ENCODE results near the gene LRRC25. TPM values are rescaled to one million over a fixed set of nuclear protein-coding genes. Genes with fewer than 3 reads are reported as not detected.

LRRC25 gene
- total RNA-seq, 1 donor from 2014 or later: not detected

GRCh38 chr19:18424890-18425514 lies 27.6 kb upstream of the LRRC25 start:
- no peak for DNase-seq (ENCODE audit: low read depth in 2 of 2)

DNA sequence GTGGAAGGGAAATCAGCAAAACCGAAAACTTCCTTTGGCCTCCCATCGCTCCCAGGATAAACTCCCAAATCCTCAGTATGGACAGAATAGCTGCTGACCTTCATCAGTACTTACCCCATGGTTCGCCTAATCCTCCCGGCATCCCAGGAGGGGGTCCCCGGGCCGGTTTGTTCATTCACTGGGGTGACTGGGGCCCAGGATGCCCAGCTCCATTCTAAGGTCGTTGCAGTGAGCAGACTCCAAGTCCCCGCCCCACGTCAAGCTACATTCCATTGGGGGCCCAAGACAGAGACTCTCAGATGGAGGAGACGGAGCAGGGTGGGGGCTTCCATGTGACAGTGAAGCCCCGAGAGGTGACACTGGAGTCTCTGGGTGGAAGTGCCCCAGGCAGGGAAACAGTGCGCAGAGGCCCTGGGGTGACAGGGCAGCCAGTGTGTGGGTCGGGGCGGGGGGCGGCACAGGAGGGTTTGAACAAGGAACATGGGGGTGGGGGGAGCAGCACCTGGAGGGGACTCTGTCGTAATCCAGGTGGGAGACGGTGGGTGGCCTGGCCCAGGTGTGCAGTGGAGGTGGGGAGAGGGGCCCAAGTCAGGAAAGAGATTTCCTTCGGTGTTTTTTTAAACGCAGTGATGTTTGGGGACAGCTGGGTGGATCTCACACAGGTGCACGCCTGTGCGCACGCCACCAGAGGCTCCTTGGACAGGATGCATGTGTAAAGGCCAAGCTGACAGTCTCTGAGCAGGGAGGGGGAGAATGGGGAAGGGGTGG lies 26.9 kb upstream of the LRRC25 start:
- DNase-seq (ENCODE audit: low read depth in 2 of 2): no peak

DNA sequence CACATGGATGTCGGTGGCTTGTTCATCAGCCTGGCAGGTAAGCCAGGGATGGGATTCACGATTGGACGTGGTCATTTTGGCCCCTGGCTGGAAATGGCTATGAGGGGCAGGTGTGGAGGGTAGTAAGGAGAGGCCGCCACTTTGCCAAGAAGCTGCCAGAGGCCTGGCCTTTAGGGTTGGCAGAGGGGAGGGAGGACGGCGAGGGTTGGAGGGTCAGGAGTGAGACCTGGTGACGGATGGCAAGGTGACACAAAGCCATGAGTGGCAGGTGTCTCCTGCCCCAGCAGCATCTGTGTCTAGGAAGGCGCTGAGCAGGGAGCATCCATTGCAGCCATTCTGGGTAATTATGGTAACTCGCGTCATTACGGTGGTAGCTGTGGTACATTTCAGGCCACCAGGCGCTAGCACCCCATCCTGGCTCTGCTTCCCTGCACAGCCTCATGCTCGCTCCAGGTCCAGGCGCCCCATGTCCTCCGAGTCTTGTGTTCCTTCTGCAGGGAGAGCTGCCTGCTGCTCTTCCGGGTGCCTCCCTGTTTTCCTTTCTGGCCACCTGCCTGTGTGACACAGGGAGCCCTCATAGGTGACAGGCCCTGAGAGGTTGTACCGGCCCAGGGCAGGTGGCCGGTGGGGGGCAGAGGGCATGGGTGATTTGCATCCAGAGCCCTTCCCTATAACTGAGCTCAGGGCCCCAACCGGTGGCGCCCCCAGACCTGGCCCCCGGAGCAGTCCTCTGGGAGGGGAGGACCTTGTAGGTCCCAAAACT lies 26.0 kb upstream of the LRRC25 start:
- no peak for DNase-seq (ENCODE audit: low read depth in 2 of 2)

DNA sequence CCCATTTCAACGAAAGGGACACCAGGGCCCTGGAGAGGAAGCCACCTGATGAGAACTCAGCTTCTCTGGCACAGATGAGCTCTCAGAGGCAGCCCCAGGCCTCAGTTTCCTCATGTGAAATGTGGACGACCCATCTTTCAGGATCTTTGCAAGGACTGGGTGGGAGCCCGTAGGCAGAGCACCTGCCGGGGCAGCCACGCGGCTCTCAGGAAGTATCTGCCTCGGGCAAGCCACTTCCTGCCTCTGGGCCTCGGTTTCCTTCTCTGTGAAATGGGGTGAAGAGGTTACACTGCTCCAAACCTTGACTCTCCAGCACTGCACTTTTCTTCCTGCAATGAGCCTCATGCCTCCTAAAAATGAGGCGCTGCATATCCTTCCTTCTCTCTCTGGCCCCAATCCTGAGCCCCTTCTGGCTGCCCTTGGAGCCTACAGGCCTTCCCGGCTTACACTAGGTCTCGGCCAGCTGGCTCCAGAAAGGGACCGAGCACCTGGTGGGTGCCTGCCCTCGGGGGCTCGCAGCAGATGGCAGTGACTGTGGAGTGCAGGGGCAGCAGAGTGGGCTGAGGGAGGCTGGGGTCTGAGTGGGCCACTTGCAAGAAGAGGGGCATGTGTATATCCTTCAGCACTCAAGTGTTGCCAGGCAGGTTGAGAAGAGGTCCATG lies 25.2 kb upstream of the LRRC25 start:
- no peak for DNase-seq (ENCODE audit: low read depth in 2 of 2)

- DNase-seq (ENCODE audit: low read depth in 2 of 2): no peak
Measured at GRCh38 chr19:18421371-18421959, 24.0 kb upstream of the LRRC25 start.

DNA sequence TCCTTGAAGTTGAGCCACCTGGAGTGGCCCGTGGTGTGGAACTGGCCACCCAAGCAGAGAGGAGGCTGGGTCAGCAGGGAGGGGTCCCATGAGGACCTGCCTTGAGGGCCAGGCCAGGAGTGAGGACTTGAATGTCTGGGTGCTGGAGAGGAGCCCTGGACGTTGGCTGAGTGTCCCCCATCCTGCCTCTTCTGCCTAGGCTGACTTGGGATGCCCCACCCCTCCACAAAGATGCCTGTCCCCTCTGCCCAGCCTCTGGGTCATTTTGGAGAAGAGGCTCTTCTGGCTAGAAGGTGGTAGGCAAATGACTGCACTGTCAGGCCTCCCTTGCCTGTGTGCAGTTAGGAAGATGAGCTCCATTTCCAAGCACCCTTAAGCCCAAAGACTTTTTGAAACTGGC lies 23.5 kb upstream of the LRRC25 start:
- no peak for DNase-seq (ENCODE audit: low read depth in 2 of 2)

DNA sequence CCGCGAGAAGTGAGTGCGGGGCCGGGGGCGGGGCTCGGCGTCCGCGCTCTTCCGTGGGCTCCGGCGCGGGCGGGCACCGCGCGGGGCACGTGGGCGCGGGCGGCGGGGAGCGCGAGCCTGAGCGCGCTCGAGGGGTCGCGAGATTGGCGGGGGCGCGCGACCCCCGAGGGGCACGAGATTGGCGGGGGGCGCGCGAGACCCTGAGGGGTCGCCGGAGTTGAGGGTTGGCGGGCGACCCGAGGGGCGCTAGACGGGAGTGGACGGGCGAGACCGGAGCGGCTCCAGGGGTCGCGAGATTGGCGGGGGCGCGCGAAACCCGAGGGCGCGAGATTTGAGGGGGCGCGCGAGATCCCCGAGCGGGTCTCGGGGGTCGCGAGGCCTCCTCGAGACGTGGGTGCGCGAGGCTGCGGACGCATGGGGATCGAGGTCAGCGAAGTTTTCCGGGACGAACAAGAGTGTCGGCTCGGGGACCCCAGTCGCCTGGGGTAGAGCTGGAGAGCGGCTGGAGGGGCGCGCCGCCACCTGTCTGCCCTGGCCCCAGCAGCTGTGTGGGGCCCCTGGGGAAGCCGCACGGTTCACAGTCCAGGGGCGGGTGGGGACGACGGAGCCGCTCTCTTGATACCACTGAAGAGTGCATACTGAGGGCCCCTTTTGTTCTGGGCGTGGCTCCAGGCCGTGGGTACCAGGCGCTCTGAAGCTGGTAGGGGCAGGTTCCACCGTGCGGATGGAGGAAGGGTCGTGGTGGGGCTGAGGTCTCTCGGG lies 22.5 kb upstream of the LRRC25 start:
- no peak for DNase-seq (ENCODE audit: low read depth in 2 of 2)

GRCh38 chr19:18419195-18419698 lies 21.8 kb upstream of the LRRC25 start, which contains the start of gene SSBP4:
SSBP4 (plus strand) TSS chr19:18419398; CDS start chr19:18419649, 251 bp downstream.
- peak in 1 of 2 donors; percentile 86 for DNase-seq (ENCODE audit: low read depth in 2 of 2)

- DNase-seq (ENCODE audit: low read depth in 2 of 2): no peak
Measured at GRCh38 chr19:18418483-18419194, 21.2 kb upstream of the LRRC25 start.

DNA sequence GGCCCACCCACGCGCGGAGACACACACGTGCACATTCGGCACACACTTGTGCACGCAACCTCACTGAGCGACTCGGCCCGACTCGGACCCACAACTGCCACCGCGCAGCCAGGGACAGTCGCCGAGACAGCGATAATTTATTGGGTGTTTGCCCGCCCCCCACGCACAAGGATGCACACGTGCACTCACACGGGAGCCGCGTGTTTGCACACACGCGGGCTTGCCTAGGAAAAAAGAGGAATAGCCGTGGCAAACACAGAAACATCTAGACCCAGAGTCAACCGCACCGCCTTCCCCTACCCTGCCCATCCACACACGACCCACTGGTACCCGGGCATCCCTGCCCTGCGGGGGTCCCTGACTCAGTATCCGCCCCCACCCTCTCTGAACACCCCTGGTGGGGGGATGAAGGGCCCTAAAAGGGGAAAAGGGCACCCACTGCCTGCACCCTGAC lies 20.6 kb upstream of the LRRC25 start:
- no peak for DNase-seq (ENCODE audit: low read depth in 2 of 2)

- peak; percentile 68 to 90 for DNase-seq (ENCODE audit: low read depth in 2 of 2)
Measured at GRCh38 chr19:18417250-18418028, 20.0 kb upstream of the LRRC25 start.

- peak; percentile 71 to 91 for DNase-seq (ENCODE audit: low read depth in 2 of 2)
Measured at GRCh38 chr19:18416778-18417249, 19.4 kb upstream of the LRRC25 start.

GRCh38 chr19:18415178-18415867 lies 17.9 kb upstream of the LRRC25 start:
- DNase-seq (ENCODE audit: low read depth in 2 of 2): peak in 1 of 2 donors; percentile 62

DNA sequence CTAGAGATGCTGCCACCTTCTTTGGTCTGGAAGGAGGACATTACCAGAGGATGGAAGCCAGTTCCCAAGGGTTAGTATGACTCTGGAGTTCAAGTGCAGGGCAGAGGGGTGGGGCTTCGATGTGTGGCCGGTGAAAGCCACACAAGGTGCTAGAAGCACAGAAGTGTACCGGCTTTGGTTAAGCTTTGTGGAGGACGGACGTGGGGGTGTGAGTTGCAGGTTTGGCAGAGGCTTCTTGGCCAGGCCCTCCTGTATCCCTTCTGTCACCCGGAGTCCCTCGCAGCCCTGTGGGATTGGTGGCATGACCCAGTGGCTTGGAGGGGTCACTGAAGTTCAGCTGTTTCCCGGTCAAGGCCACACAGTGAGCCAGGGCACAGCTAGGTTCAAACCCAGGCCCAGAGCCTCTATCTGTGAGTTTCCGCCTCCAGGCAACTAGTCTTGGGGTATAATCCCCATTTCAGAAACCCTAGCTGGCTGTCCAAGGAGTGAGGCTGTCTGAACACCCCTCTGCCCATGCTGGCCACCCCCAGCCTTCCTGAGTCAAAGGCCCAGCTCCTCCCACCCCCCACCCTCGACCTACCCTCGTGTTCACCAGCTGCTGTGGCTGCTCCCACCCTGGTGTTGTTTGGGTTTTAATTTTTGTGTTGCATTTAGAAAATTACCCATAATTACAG lies 17.2 kb upstream of the LRRC25 start:
- no peak for DNase-seq (ENCODE audit: low read depth in 2 of 2)

- DNase-seq (ENCODE audit: low read depth in 2 of 2): no peak
Measured at GRCh38 chr19:18412610-18413239, 15.3 kb upstream of the LRRC25 start.

GRCh38 chr19:18408053-18408476 lies 10.6 kb upstream of the LRRC25 start:
- DNase-seq (ENCODE audit: low read depth in 2 of 2): no peak

- DNase-seq (ENCODE audit: low read depth in 2 of 2): no peak
Measured at GRCh38 chr19:18406749-18407148, 9.3 kb upstream of the LRRC25 start.

Data from dermis microvascular lymphatic vessel endothelial cell (primary cell).